ENCODE measurements around the gene JARID2. TPM values are rescaled to one million over a fixed set of nuclear protein-coding genes. Genes with fewer than 3 reads are reported as not detected.

JARID2 gene
- total RNA-seq, 4 donors from 2014 or later, result 6.6 to 8.1 (median 7.5) TPM

GRCh38 chr6:15495375-15495901 is 249.6 kb downstream of the JARID2 start:
- Histone ChIP-seq H3K4me3 (replicated peaks in 1 of 3) (no peak overlapping the region), H3K4me1 (peaks cover 12 to 20% of the 10 kb centered on the region in 2 donors), H3K27ac (no peak overlapping the region), H3K27me3 (no peaks in the 10 kb centered on the region), H3K9me3 (no peaks in the 10 kb centered on the region), H3K36me3 (no peaks in the 10 kb centered on the region)
- TF ChIP-seq POLR2A (IDR thresholded peaks at IDR 0.05) (no peak), CTCF (IDR thresholded peaks at IDR 0.05) (no peak)
- intact Hi-C loops (cut with DNase I), result loop anchor here (10.0 kb wide), 1 partner anchor 251 kb away; the partner anchor contains the start of gene JARID2
- no peak for DNase-seq
- WGBS, 2 donors, result 82 to 90% methylated on average over 10 of the region's 10 CpGs

GRCh38 chr6:15496345-15497131 is 250.7 kb downstream of the JARID2 start:
- Histone ChIP-seq H3K27ac (no peak overlapping the region), H3K36me3 (no peaks in the 10 kb centered on the region), H3K4me3 (replicated peaks in 1 of 3) (no peak overlapping the region), H3K4me1 (peaks cover 10 to 15% of the 10 kb centered on the region in 2 donors), H3K27me3 (no peaks in the 10 kb centered on the region), H3K9me3 (no peaks in the 10 kb centered on the region)
- intact Hi-C loops (cut with DNase I), result loop anchor here (10.0 kb wide), 1 partner anchor 252 kb away; the partner anchor contains the start of gene JARID2
- TF ChIP-seq POLR2A (IDR thresholded peaks at IDR 0.05), result no peak
- TF ChIP-seq CTCF (IDR thresholded peaks at IDR 0.05), result no peak
- WGBS, 2 donors, result 94 to 97% methylated on average over 45 to 60 of the region's 60 CpGs
- DNase-seq, result no peak

- 32 to 62% methylated on average over 12 of the region's 12 CpGs for WGBS, 2 donors
- peaks cover 14 to 21% of the 10 kb centered on the region in 2 donors for H3K4me1 ChIP-seq
- intact Hi-C loops (cut with DNase I), result loop anchor here (10.0 kb wide), 1 partner anchor 254 kb away; the partner anchor contains the start of gene JARID2
- H3K27ac ChIP-seq, result no peak overlapping the region
- no peaks in the 10 kb centered on the region for H3K27me3 ChIP-seq
- peak; percentile 65 to 75 for DNase-seq
- TF ChIP-seq CTCF (IDR thresholded peaks at IDR 0.05), result no peak
- TF ChIP-seq POLR2A (IDR thresholded peaks at IDR 0.05), result no peak
- H3K36me3 ChIP-seq, result no peaks in the 10 kb centered on the region
- no peaks in the 10 kb centered on the region for H3K9me3 ChIP-seq
- H3K4me3 ChIP-seq (replicated peaks in 1 of 3), result no peak overlapping the region
These were observed 252.8 kb downstream of the JARID2 start for GRCh38 chr6:15498640-15499039.

GRCh38 chr6:15499125-15499524 is 253.3 kb downstream of the JARID2 start:
- Histone ChIP-seq H3K27ac (no peak overlapping the region), H3K4me1 (peaks cover 18 to 25% of the 10 kb centered on the region in 2 donors), H3K4me3 (replicated peaks in 1 of 3) (no peak overlapping the region), H3K36me3 (no peaks in the 10 kb centered on the region), H3K9me3 (no peaks in the 10 kb centered on the region), H3K27me3 (no peaks in the 10 kb centered on the region)
- TF ChIP-seq CTCF (IDR thresholded peaks at IDR 0.05), result no peak
- TF ChIP-seq POLR2A (IDR thresholded peaks at IDR 0.05), result no peak
- WGBS, 2 donors, result 97 to 98% methylated on average over 12 of the region's 12 CpGs
- intact Hi-C loops (cut with DNase I), result loop anchor here (10.0 kb wide), 1 partner anchor 254 kb away; the partner anchor contains the start of gene JARID2
- DNase-seq, result no peak

GRCh38 chr6:15499591-15499990 is 253.7 kb downstream of the JARID2 start:
- Histone ChIP-seq H3K9me3 (no peaks in the 10 kb centered on the region), H3K27ac (no peak overlapping the region), H3K27me3 (no peaks in the 10 kb centered on the region), H3K36me3 (no peaks in the 10 kb centered on the region), H3K4me1 (peaks cover 23 to 29% of the 10 kb centered on the region in 2 donors), H3K4me3 (replicated peaks in 1 of 3) (no peak overlapping the region)
- DNase-seq, result no peak
- WGBS, 2 donors, result 96 to 100% methylated on average over 7 to 9 of the region's 9 CpGs
- intact Hi-C loops (cut with DNase I), result loop anchor here (10.0 kb wide), 1 partner anchor 255 kb away; the partner anchor contains the start of gene JARID2
- TF ChIP-seq CTCF (IDR thresholded peaks at IDR 0.05), result no peak
- no peak for TF ChIP-seq POLR2A (IDR thresholded peaks at IDR 0.05)

Data from thyroid gland (tissue), 4 donors.